HL-60 (cell line): ENCODE measurements around the gene SYCP2.

Experiments
- GABPA ChIP-seq: IDR thresholded peaks from 2 replicates; pipeline ENCODE4 v1.6.1; 2012; ENCODE audit warnings: low read depth
- POLR2AphosphoS5 ChIP-seq: IDR thresholded peaks from 2 replicates; pipeline ENCODE4 v1.6.1; 2012; ENCODE audit warnings: low read depth
- SPI1 ChIP-seq: IDR thresholded peaks from 2 replicates; pipeline ENCODE4 v1.6.1; 2012; ENCODE audit warnings: low read depth, mild to moderate bottlenecking, borderline replicate concordance
- TF ChIP-seq, protein P1 (sequence below): IDR thresholded peaks from one replicate; pipeline ENCODE4 v1.5.1; 2011; ENCODE audit warnings: low read length, control low read depth, inconsistent platforms; ENCODE audit not compliant: insufficient read depth
- TF ChIP-seq, protein P2 (sequence below): IDR thresholded peaks from 2 replicates; pipeline ENCODE4 v1.6.1; 2012; ENCODE audit warnings: low read depth; ENCODE audit not compliant: insufficient replicate concordance

DNA sequence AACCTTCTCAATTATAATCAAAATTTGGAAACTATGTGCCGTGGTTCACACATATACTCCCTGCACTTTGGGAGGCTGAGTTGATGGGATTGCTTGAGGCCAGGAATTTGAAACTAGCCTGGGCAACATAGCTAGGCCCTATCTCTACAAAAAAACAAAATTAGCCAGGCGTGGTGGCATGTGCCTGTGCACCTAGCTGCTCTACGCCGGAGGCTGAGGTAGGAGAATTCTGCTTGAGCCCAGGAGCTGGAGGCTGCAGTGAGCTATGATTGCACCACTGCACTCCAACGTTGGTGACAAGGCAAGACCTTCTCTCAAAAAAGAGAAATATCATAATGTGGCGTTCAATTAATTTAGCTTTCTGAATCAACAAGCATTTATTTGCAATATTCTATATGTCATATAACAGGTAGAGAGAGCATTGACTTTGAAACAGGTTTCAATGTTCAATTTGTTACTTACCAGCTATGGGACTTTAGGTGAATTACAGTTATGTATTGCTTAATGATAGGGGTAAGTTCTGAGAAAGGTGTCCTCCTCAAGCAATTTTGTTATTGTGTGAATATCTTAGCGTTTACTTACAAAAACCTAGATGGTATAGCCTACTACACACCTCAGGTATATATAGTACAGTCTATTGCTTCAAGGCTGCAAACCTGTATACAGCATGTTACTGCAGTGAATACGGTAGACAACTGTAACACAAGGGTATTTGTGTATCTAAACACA lies 2.2 kb upstream of the SYCP2 start:
- TF ChIP-seq, protein P1, sequence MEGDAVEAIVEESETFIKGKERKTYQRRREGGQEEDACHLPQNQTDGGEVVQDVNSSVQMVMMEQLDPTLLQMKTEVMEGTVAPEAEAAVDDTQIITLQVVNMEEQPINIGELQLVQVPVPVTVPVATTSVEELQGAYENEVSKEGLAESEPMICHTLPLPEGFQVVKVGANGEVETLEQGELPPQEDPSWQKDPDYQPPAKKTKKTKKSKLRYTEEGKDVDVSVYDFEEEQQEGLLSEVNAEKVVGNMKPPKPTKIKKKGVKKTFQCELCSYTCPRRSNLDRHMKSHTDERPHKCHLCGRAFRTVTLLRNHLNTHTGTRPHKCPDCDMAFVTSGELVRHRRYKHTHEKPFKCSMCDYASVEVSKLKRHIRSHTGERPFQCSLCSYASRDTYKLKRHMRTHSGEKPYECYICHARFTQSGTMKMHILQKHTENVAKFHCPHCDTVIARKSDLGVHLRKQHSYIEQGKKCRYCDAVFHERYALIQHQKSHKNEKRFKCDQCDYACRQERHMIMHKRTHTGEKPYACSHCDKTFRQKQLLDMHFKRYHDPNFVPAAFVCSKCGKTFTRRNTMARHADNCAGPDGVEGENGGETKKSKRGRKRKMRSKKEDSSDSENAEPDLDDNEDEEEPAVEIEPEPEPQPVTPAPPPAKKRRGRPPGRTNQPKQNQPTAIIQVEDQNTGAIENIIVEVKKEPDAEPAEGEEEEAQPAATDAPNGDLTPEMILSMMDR: no peak
- TF ChIP-seq POLR2AphosphoS5 (no peak), GABPA (no peak), SPI1 (no peak)
- TF ChIP-seq, protein P2, sequence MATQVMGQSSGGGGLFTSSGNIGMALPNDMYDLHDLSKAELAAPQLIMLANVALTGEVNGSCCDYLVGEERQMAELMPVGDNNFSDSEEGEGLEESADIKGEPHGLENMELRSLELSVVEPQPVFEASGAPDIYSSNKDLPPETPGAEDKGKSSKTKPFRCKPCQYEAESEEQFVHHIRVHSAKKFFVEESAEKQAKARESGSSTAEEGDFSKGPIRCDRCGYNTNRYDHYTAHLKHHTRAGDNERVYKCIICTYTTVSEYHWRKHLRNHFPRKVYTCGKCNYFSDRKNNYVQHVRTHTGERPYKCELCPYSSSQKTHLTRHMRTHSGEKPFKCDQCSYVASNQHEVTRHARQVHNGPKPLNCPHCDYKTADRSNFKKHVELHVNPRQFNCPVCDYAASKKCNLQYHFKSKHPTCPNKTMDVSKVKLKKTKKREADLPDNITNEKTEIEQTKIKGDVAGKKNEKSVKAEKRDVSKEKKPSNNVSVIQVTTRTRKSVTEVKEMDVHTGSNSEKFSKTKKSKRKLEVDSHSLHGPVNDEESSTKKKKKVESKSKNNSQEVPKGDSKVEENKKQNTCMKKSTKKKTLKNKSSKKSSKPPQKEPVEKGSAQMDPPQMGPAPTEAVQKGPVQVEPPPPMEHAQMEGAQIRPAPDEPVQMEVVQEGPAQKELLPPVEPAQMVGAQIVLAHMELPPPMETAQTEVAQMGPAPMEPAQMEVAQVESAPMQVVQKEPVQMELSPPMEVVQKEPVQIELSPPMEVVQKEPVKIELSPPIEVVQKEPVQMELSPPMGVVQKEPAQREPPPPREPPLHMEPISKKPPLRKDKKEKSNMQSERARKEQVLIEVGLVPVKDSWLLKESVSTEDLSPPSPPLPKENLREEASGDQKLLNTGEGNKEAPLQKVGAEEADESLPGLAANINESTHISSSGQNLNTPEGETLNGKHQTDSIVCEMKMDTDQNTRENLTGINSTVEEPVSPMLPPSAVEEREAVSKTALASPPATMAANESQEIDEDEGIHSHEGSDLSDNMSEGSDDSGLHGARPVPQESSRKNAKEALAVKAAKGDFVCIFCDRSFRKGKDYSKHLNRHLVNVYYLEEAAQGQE: no peak
